ENCODE measurements around the gene ADAMTS12. TPM values are rescaled to one million over a fixed set of nuclear protein-coding genes. Genes with fewer than 3 reads are reported as not detected.

The ADAMTS12 gene
- total and polyA plus RNA-seq, 2 experiments from 2014 or later: 7.8 to 11.5 TPM

DNA sequence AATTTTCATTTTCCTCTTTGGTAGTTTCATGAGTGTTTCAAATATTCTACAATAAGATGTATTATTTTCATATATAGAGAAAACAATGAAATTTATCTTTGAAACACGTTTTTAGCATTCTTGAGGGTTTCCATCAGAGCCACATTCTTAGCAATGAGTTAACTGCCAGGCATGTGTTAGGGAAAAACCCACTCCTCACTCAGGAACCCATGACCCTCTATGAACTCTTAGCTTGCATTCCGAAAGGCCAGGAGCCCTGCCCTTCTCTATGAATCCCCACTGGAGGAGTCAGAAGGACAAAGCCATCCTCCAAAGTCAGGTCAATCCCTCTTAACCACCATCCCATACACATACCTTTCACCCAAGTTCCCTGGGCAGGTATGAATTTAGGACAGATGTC, 57.5 kb downstream of the ADAMTS12 start:
- Histone ChIP-seq H3K36me3 (ENCODE audit: low read depth) (no peaks in the 10 kb centered on the region), H3K4me2 (ENCODE audit: unreplicated experiment) (no peak overlapping the region), H3K9ac (no peak overlapping the region), H3F3A (ENCODE audit: insufficient read depth) (peaks cover 24% of the 10 kb centered on the region), H4K20me1 (ENCODE audit: insufficient read depth) (no peaks in the 10 kb centered on the region), H3K9me2 (ENCODE audit: insufficient read depth) (no peaks in the 10 kb centered on the region), H3K4me3 (no peak overlapping the region), H3K4me1 (ENCODE audit: insufficient read depth) (peaks cover 10% of the 10 kb centered on the region), H3K9me3 (ENCODE audit: low read depth) (no peaks in the 10 kb centered on the region), H2AFZ (no peak overlapping the region), H3K27me3 (replicated peaks; ENCODE audit: insufficient read depth) (no peaks in the 10 kb centered on the region), H3K79me2 (ENCODE audit: insufficient read depth) (peaks cover 9% of the 10 kb centered on the region), H3K27ac (no peak overlapping the region)
- no peak for DNase-seq
- in situ Hi-C loops (cut with MboI): no loop called here
- no peak for TF ChIP-seq EZH2 (IDR thresholded peaks at IDR 0.05; ENCODE audit: insufficient read depth, poor library complexity, severe bottlenecking)
- TF ChIP-seq EZH2phosphoT487 (IDR thresholded peaks at IDR 0.05; ENCODE audit: insufficient read depth, low read depth): no peak
- 57 to 79% methylated on average over 2 of the region's 2 CpGs for WGBS, 2 experiments (ENCODE audit: low coverage in 1 of 2, low lambda C conversion rate in 2 of 2, missing lambda C conversion rate in 2 of 2)

DNA sequence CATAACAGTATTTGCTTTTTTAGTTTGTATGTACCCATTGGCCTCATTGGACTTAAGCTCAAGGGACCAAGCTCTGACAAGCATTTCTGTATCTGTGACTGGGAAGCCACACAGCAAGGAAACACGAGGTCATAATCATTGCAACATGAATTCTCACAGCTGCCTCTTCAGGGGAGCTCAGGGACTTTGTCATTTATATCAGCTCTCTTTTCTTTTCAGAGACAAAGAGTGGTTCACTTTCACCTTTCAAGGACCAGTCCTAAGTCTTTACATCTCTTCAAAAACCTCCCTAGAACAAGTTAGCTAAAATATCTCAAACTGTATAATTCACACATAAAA, 58.6 kb downstream of the ADAMTS12 start:
- H3F3A ChIP-seq (ENCODE audit: insufficient read depth): peaks cover 24% of the 10 kb centered on the region
- H3K4me1 ChIP-seq (ENCODE audit: insufficient read depth): peaks cover 14% of the 10 kb centered on the region
- no peak overlapping the region for H3K4me3 ChIP-seq
- H3K9me3 ChIP-seq (ENCODE audit: low read depth): no peaks in the 10 kb centered on the region
- 0 to 8% methylated on average over 1 of the region's 1 CpG for WGBS, 2 experiments (ENCODE audit: low coverage in 1 of 2, low lambda C conversion rate in 2 of 2, missing lambda C conversion rate in 2 of 2)
- peak overlapping the region; percentile 32 for H3K27ac ChIP-seq
- H3K9me2 ChIP-seq (ENCODE audit: insufficient read depth): no peaks in the 10 kb centered on the region
- TF ChIP-seq EZH2phosphoT487 (IDR thresholded peaks at IDR 0.05; ENCODE audit: insufficient read depth, low read depth) (no peak), EZH2 (IDR thresholded peaks at IDR 0.05; ENCODE audit: insufficient read depth, poor library complexity, severe bottlenecking) (no peak)
- no peak overlapping the region for H3K9ac ChIP-seq
- H3K4me2 ChIP-seq (ENCODE audit: unreplicated experiment): no peak overlapping the region
- H2AFZ ChIP-seq: no peak overlapping the region
- H3K27me3 ChIP-seq (replicated peaks; ENCODE audit: insufficient read depth): no peaks in the 10 kb centered on the region
- peaks cover 9% of the 10 kb centered on the region for H3K79me2 ChIP-seq (ENCODE audit: insufficient read depth)
- no peaks in the 10 kb centered on the region for H4K20me1 ChIP-seq (ENCODE audit: insufficient read depth)
- in situ Hi-C loops (cut with MboI): no loop called here
- peak; percentile 47 for DNase-seq
- no peaks in the 10 kb centered on the region for H3K36me3 ChIP-seq (ENCODE audit: low read depth)

DNA sequence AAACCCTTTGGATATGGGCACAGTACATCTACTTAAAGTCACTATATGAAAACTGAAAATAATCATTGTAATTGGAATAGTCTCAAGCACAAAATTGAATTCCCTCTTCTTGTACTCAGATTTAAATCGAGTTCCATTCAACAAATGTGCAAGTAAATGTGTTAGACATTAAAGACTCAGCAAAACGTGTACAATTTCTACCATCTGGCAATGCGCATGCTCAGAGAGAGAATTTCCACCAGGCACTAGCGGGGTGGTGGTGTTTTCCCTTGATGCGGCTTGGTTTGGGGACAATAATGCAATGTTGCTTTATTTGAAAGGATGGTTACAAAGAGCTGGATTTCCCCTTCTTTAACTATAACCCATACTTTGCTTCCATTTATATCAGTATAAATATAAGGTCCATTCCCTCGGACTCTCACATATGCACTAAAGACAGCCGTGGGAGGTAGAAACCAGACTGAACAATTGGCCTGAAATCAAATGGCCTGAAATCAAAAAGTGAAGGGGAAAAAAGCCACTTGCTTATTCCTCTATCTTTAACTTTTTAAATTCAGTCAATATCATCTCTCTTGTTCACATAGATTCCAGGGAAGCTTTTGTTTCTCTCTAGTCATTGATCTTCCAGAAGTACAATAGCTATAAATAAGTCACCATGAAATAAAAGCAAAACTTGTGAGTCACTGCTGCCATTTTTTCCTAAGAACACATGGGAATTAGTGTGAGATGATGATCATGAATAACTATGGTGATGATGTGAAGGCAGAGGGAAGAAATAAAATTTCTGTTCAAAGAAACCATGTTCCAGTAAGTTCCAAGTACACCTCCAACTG, 59.2 kb downstream of the ADAMTS12 start:
- no peaks in the 10 kb centered on the region for H3K27me3 ChIP-seq (replicated peaks; ENCODE audit: insufficient read depth)
- H3K9me2 ChIP-seq (ENCODE audit: insufficient read depth): no peaks in the 10 kb centered on the region
- no peak overlapping the region for H3K4me3 ChIP-seq
- no peaks in the 10 kb centered on the region for H3K9me3 ChIP-seq (ENCODE audit: low read depth)
- TF ChIP-seq EZH2 (IDR thresholded peaks at IDR 0.05; ENCODE audit: insufficient read depth, poor library complexity, severe bottlenecking): no peak
- TF ChIP-seq EZH2phosphoT487 (IDR thresholded peaks at IDR 0.05; ENCODE audit: insufficient read depth, low read depth): no peak
- no peak overlapping the region for H3K9ac ChIP-seq
- H3K4me1 ChIP-seq (ENCODE audit: insufficient read depth): peaks cover 19% of the 10 kb centered on the region
- H3K27ac ChIP-seq: peak overlapping the region; percentile 32
- in situ Hi-C loops (cut with MboI): no loop called here
- H3K36me3 ChIP-seq (ENCODE audit: low read depth): no peaks in the 10 kb centered on the region
- H3F3A ChIP-seq (ENCODE audit: insufficient read depth): peaks cover 24% of the 10 kb centered on the region
- H3K79me2 ChIP-seq (ENCODE audit: insufficient read depth): peaks cover 9% of the 10 kb centered on the region
- H3K4me2 ChIP-seq (ENCODE audit: unreplicated experiment): no peak overlapping the region
- WGBS, 2 experiments (ENCODE audit: low coverage in 1 of 2, low lambda C conversion rate in 2 of 2, missing lambda C conversion rate in 2 of 2): 54% methylated on average over 7 of the region's 7 CpGs
- H2AFZ ChIP-seq: no peak overlapping the region
- DNase-seq: peak; percentile 63
- no peaks in the 10 kb centered on the region for H4K20me1 ChIP-seq (ENCODE audit: insufficient read depth)

- Histone ChIP-seq H3K27ac (no peak overlapping the region), H2AFZ (no peak overlapping the region), H3K27me3 (replicated peaks; ENCODE audit: insufficient read depth) (no peaks in the 10 kb centered on the region), H4K20me1 (ENCODE audit: insufficient read depth) (no peaks in the 10 kb centered on the region), H3K9me3 (ENCODE audit: low read depth) (no peaks in the 10 kb centered on the region), H3K4me2 (ENCODE audit: unreplicated experiment) (no peak overlapping the region), H3K4me3 (no peak overlapping the region), H3K9ac (no peak overlapping the region), H3K4me1 (ENCODE audit: insufficient read depth) (peaks cover 25% of the 10 kb centered on the region), H3K79me2 (ENCODE audit: insufficient read depth) (peaks cover 3% of the 10 kb centered on the region; the same call in 1 of the 2 replicates), H3F3A (ENCODE audit: insufficient read depth) (peaks cover 24% of the 10 kb centered on the region), H3K36me3 (ENCODE audit: low read depth) (no peaks in the 10 kb centered on the region), H3K9me2 (ENCODE audit: insufficient read depth) (no peaks in the 10 kb centered on the region)
- DNase-seq: no peak
- 95 to 100% methylated on average over 1 of the region's 1 CpG for WGBS, 2 experiments (ENCODE audit: low coverage in 1 of 2, low lambda C conversion rate in 2 of 2, missing lambda C conversion rate in 2 of 2)
- in situ Hi-C loops (cut with MboI): no loop called here
- TF ChIP-seq EZH2phosphoT487 (IDR thresholded peaks at IDR 0.05; ENCODE audit: insufficient read depth, low read depth) (no peak), EZH2 (IDR thresholded peaks at IDR 0.05; ENCODE audit: insufficient read depth, poor library complexity, severe bottlenecking) (no peak)
Observed at GRCh38 chr5:33831041-33831440, 60.7 kb downstream of the ADAMTS12 start.

All from GM23248 (cell line).